Stimulated activated CD4-positive, alpha-beta T cell treated with anti-CD3 and anti-CD28 coated beads, Interleukin-4, amount 100 ng/mL, for 4 hours (primary cell): ENCODE results near the gene GBA3.

ENCODE experiments used
- DNase-seq, 2 experiments: peaks; one replicate each; pipeline ENCODE4 v3.0.0-alpha.2; 2020

The GBA3 gene

DNA sequence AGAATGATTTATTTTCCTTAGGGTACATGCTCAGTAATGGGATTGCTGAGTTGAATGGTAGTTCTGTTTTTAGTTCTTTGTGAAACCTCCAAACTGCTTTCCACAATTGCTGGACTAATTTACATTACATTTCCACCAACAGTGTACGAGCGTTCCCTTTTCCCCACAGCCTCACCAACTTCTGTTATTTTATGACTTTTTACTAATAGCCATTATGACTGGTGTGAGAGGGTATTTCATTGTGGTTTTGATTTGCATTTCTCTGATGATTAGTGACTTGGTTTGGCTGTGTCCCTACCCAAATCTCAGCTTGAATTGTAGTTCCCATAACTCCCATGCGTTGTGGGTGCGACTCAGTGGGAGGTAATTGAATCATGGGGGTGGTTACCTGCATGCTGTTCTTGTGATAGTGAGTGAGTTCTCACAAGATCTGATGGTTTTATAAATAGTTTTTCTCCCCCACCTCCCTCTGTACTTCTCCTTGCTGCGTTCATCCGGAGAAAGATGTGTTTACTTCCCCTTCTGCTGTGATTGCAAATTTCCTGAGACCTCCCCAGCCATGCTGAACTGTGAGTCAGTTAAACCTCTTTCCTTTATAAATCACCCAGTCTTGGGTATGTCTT is 95.1 kb downstream of the GBA3 start:
- DNase-seq, result no peak

DNA sequence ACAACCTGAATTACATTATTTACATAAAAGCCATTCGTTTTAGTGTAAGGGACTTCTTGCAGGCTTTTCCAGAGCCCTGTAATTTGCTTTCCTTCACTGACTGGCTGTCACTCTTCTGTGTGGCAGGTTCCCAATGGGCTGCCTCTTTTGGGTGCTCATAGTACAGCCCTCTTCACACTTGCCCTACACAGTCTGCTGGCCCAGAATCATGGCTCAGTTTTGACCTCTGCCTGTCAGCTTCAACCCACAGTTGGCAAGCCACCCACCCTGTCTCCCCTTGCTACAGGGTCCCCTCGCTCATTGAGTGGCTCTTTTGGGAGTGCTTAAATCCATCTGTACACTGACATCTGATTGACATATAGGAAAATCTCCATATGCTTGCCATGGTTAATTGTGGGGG is 97.9 kb downstream of the GBA3 start:
- DNase-seq, result no peak

DNA sequence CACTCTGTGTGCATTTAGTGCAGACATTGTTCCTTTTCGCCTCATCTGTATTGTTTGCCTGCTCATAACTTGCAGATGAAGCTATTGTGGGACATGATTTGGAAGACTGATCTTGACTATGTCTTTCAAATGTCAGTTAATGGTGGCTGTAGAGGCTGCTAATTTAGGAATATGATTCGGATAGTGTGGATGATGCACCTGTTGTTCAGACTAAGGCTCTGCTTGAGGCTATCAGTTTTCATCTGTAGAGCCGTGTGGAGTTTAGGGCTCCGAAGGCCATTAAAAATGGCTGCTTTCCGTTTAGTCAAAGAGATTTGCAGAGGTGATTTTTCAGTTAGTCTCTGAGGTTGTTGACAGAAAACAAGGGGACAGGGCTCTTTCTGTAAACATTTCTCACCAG is 102.0 kb downstream of the GBA3 start:
- DNase-seq, result no peak

DNA sequence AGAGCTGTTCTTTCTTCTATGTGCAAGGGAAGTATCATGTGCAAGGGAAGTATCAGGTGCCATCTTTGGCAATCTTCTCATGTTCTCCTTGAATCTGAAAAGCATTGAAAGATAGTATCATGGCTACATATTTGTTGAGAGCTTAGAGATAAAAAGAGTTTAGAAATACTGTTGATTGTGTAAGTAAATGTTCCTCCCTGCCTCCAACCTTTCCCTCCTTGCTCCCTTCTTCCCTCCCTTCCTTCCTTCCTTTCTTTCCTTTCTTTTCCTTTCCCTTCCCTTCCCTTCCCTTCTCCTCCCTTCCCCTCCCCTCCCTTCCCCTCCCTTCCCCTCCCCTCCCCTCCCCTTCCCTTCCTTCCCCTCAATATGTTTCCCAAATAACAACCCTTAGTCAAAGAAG is 108.7 kb downstream of the GBA3 start:
- no peak for DNase-seq

DNA sequence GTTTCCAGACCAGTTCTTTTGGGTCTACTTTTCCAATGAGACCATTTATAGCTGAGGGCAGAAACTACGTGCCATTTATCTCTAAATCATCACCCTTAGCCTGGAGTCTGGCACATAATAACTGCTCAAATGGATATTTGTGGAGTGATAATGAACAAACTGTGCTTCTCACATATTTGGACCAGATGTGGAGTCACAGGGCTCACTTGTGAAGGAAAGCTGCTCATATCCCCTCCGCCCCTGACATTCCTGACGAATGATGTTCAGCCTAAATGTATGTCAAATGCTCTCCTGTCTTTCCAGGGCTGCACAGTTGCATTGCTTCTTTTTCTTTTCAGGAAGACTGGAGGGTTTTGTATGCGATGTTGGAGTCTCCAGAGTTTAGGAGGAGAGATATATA is 110.1 kb downstream of the GBA3 start:
- no peak for DNase-seq

DNA sequence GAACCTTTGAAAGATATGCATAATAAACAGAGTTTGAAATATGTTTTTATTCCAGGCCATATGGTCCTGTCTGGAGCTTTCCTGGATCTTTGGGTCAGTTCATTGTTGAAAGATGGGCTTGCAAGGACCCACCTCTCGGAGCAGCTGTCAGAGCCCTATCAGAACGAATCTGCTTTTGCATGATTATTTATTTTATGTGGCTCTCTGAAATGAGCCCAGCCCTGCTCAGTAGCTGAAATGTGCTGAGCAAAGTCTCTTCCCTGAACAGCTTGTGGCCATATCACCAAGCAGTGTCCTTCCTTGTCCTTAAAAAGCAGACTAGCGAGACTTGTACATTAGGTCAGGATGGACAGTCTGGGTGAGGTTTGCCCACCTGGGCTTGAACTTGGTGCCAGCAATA is 110.8 kb downstream of the GBA3 start:
- DNase-seq, result no peak

DNA sequence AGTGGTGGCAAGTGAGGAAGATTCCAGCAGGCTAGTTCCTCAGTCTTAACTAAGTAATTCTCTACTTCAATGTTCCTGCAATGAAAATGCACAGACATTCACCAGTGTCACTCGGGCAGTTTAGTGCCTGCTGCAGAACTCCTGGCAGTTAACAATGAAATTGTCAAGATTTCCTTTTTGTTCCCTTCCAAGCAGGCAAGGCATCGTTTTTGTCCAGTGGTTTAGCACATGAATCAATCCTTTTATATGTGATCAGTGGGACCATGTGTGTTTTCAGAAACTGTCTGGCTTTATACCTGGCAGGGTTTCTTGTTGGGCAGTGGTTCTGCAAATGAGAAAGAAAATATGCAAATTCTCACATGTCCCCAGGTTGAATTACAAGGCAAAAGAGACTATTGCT is 122.2 kb downstream of the GBA3 start:
- no peak for DNase-seq

DNA sequence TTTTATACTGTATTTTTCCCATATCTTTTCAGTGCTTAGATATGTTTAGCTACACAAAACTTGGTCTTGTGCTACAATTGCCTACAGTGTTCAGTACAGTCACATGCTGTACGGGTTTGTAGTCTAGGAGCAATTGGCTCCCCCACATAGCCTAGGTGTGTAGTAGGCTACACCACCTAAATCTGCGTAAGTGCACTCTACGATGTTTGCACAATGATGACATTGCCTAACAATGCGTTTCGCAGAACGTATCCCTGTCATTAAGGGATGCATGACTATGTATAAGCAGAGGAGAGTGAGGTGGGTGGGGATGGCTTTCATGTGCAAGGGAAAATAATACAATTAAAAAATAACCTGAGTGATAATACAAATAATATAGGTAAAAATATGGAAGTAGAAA is 131.4 kb downstream of the GBA3 start:
- no peak for DNase-seq

DNA sequence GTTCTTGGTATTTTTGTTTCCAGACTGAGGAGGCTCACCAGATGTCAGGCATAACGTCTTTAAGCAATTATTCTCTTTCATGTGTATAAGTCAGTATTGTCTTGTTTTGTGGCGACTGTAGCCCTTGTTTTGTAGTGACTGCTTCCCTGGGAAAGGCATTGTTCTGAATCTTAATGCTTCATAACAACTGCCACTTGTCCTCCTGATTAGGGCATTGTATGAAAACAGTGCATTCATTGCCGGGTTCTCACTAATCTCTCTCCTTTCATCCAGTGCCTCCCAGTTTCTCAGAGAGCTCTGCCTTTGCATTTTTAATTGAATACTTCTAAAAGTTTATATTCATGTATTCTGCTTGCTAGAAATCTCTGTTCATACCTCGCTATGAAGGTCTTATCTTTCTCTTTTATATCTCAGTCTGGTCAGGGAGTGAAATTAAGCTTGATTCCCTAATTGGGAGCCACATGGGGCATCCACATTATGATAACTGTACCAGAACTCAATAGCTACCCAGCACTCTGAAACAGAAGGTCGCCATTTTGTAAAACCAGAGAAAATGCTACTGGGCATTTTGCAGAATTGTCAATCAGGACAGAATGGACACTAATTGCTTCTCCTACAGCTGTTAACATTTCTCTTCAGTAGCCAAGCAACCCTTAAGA is 149.8 kb downstream of the GBA3 start:
- DNase-seq, result no peak

DNA sequence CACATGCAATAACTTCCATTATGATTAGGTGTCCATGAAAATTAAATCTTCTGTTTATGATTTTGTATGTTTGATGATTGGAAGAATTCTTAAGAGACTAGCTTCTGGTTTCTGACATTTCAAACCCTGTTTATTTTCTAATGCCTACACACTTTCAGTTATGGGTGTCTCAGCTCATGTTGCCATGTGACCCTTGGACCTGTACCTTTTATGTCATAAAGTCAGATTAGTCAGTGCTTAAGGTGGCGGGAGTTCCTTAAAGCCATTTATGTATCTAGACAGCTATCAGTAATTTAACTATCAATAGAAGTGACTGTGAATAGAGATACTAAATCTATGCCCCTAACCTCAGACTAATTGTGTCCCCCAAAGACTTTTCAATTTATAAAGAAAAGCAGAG is 155.6 kb downstream of the GBA3 start:
- no peak for DNase-seq

DNA sequence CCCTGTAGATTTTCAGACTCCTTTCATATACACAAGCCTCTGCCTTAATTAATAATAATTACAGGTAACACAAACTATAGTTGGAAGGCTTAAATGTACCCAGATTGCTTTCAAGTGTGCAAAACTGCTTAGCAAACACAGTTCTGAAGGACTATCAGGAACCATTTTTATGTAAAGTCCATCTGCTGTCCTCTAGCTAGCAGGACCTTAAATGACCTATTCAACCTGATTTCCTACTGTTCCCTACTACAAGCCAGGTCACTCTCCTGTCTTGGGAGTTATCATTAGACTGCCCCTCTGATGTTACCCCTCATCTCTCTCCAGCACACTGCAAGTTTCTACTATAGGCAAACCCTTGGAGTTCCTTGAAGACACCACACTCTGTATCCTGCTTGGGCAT is 157.3 kb downstream of the GBA3 start:
- DNase-seq, result no peak

DNA sequence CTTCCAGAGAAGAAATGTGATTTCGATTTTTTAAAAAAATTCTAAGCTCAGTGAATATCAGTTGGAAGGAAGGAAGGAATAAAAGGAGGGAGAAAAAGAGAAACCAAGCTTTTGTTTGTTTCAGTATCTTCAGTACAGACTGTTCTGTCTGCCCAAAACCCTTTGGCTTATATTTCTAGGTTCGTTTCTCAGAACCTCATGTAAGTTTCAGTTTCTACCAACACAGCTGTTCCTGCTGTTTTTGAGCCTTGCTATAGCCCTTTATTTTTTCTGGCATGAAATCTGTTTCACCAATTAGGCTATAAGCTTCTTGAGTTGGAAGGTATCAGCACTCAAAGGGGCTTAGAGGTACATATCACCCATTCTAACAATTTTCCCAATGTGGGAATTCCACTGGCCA is 157.9 kb downstream of the GBA3 start:
- DNase-seq, result no peak

DNA sequence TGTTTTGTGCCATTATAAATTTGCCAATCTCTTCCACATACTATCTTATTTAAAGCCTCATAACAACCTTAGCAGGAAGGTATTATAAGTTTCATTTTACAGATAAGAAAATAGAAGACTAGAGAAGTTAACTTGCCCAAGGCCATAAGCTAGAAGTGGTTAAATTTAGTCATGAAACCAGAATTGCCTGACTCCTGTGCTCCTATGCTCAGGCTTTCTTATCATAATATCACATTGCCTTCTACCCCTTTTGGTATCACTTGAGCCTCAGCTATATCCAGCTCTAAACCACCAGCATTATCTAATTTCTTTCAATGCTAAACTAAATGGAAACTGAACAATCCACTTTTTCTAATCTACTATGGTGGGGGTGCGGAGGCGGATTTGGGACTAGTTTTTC is 164.7 kb downstream of the GBA3 start:
- DNase-seq, result no peak

DNA sequence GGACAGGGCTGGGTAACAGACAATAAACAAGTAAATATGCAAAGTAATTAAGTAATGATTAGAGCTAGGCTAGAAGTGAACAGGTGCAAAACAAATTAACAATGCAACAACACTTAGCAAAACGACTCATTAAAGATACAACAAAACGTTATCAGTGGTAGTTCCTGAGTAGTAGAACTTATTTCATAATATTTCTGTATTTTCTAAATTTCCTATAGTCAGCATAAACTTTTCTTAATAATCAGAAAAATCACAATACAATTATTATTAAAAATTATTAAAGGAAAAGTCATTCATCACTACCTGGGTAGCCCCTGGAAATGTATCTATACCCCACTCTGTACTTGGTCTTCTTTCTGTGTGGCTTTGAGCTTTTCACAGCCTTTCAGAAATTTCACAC is 166.6 kb downstream of the GBA3 start:
- no peak for DNase-seq
